IMR-90 (cell line): ENCODE results near the gene KCNJ10. TPM values are rescaled to one million over a fixed set of nuclear protein-coding genes. Genes with fewer than 3 reads are reported as not detected.

ENCODE experiments used
- ATAC-seq: fragments of 200-7000 bp; cut with Tn5 transposase; 2 replicates; pipeline ENCODE4 v1.9.1; 2020; ENCODE audit warnings: low read depth, mild to moderate bottlenecking, moderate library complexity
- BruUV-seq: library from RNA; stranded (reverse); fragments of 400-500 nt; replicated peaks from 2 replicates; lab custom pipeline; 2021; lab: Mats Ljungman, UMichigan
- CTCF ChIA-PET: fragments of 300-600 bp; formaldehyde crosslinking; extraction: SDS; loops from one replicate; lab custom pipeline; 2021; ENCODE audit warnings: antibody characterized with exemption; lab: Yijun Ruan, JAX
- POLR2A ChIA-PET: fragments of 300-600 bp; sonication (Branson Sonifier 250); formaldehyde crosslinking; loops from one replicate; lab custom pipeline; 2022; ENCODE audit warnings: antibody characterized with exemption; ENCODE audit not compliant: unreplicated experiment; lab: Charles Lee
- DNase-seq: peaks from one replicate; pipeline ENCODE4 v3.0.0; 2013
- H2AFZ ChIP-seq: replicated peaks from 2 replicates; pipeline ENCODE3; 2013; ENCODE audit warnings: low read length, mild to moderate bottlenecking; ENCODE audit not compliant: poor library complexity
- H2AK5ac ChIP-seq: 2 replicates; pipeline ENCODE4 v1.6.1; 2013; ENCODE audit warnings: low read depth, low read length, inconsistent platforms
- H2AK9ac ChIP-seq: replicated peaks from 2 replicates; pipeline ENCODE3; 2013; ENCODE audit warnings: mild to moderate bottlenecking, low read depth, low read length, moderate library complexity; ENCODE audit not compliant: poor library complexity
- H2BK120ac ChIP-seq: 2 replicates; pipeline ENCODE4 v1.6.1; 2013; ENCODE audit warnings: low read depth, low read length, inconsistent platforms
- H2BK15ac ChIP-seq: 3 replicates; pipeline ENCODE4 v1.6.1; 2013; ENCODE audit warnings: low read depth, low read length, inconsistent platforms
- H2BK20ac ChIP-seq: 2 replicates; pipeline ENCODE4 v1.6.1; 2013; ENCODE audit warnings: low read depth, mild to moderate bottlenecking, inconsistent platforms, low read length, moderate library complexity
- H2BK5ac ChIP-seq: 2 replicates; pipeline ENCODE4 v1.6.1; 2013; ENCODE audit warnings: mild to moderate bottlenecking, low read depth, low read length, inconsistent platforms; ENCODE audit not compliant: poor library complexity, severe bottlenecking
- H3K14ac ChIP-seq: replicated peaks from 2 replicates; pipeline ENCODE4 v1.6.1; 2013; ENCODE audit warnings: low read depth, low read length, inconsistent platforms
- H3K18ac ChIP-seq: 2 replicates; pipeline ENCODE4 v1.6.1; 2013; ENCODE audit warnings: low read depth, low read length, control low read depth
- H3K23ac ChIP-seq: 2 replicates; pipeline ENCODE4 v1.6.1; 2013; ENCODE audit warnings: low read depth, low read length, inconsistent platforms
- H3K27ac ChIP-seq: 2 replicates; pipeline ENCODE4 v1.5.1; 2013; ENCODE audit warnings: mild to moderate bottlenecking, control low read depth, low read length; ENCODE audit not compliant: insufficient read depth
- H3K27me3 ChIP-seq: 2 replicates; pipeline ENCODE4 v1.6.1; 2013; ENCODE audit warnings: low read length; ENCODE audit not compliant: control insufficient read depth, insufficient read depth
- H3K36me3 ChIP-seq: 2 replicates; pipeline ENCODE4 v1.6.1; 2013; ENCODE audit warnings: low read length, mixed read lengths; ENCODE audit not compliant: control insufficient read depth, insufficient read depth
- H3K4ac ChIP-seq: 2 replicates; pipeline ENCODE4 v1.6.1; 2013; ENCODE audit warnings: low read depth, low read length, inconsistent platforms
- H3K4me1 ChIP-seq: 2 replicates; pipeline ENCODE4 v1.6.1; 2013; ENCODE audit warnings: low read length, mixed read lengths; ENCODE audit not compliant: control insufficient read depth, insufficient read depth
- H3K4me2 ChIP-seq: 2 replicates; pipeline ENCODE4 v1.6.1; 2013; ENCODE audit warnings: low read depth, mild to moderate bottlenecking, control low read depth, low read length, moderate library complexity
- H3K4me3 ChIP-seq: 2 replicates; pipeline ENCODE4 v1.5.1; 2013; ENCODE audit warnings: low read depth, mild to moderate bottlenecking, control low read depth, low read length, moderate library complexity; ENCODE audit not compliant: insufficient read depth
- H3K56ac ChIP-seq: 2 replicates; pipeline ENCODE4 v1.6.1; 2013; ENCODE audit warnings: low read length, inconsistent platforms; ENCODE audit not compliant: insufficient read depth; ENCODE audit errors: extremely low read depth
- H3K79me1 ChIP-seq, 2 experiments: 2 replicates each; pipeline ENCODE4 v1.6.1; 2013; ENCODE audit warnings: low read length in 2 of 2, inconsistent platforms in 1 of 2, low read depth in 1 of 2
- H3K9ac ChIP-seq: 2 replicates; pipeline ENCODE4 v1.6.1; 2013; ENCODE audit warnings: low read depth, low read length, control low read depth
- H3K9me1 ChIP-seq: 2 replicates; pipeline ENCODE4 v1.6.1; 2013; ENCODE audit warnings: low read length, inconsistent platforms; ENCODE audit not compliant: insufficient read depth
- H3K9me3 ChIP-seq: 2 replicates; pipeline ENCODE4 v1.6.1; 2013; ENCODE audit warnings: low read length; ENCODE audit not compliant: control insufficient read depth, insufficient read depth
- H4K20me1 ChIP-seq: 2 replicates; pipeline ENCODE4 v1.6.1; 2013; ENCODE audit warnings: low read length, inconsistent platforms; ENCODE audit not compliant: insufficient read depth
- H4K5ac ChIP-seq: 2 replicates; pipeline ENCODE4 v1.6.1; 2013; ENCODE audit warnings: mild to moderate bottlenecking, low read depth, low read length, control low read depth
- H4K8ac ChIP-seq, 2 experiments: 2 replicates each; pipeline ENCODE4 v1.6.1; 2013; ENCODE audit warnings: low read depth in 2 of 2, low read length in 2 of 2, control low read depth in 1 of 2, inconsistent platforms in 1 of 2
- H4K91ac ChIP-seq: 2 replicates; pipeline ENCODE4 v1.6.1; 2013; ENCODE audit warnings: low read depth, low read length, inconsistent platforms; ENCODE audit not compliant: insufficient read depth
- BHLHE40 ChIP-seq: fragments of 150-350 bp; IDR thresholded peaks from 2 replicates; pipeline ENCODE4 v1.6.1; 2016; ENCODE audit warnings: mild to moderate bottlenecking, low read depth, low read length
- CEBPB ChIP-seq: IDR thresholded peaks from 2 replicates; pipeline ENCODE4 v1.6.1; 2012; ENCODE audit warnings: low read depth, low read length, improper control_type of control experiment
- MAFK ChIP-seq: IDR thresholded peaks from 2 replicates; pipeline ENCODE4 v1.6.1; 2012; ENCODE audit warnings: low read depth, low read length, improper control_type of control experiment
- MAZ ChIP-seq: IDR thresholded peaks from 2 replicates; pipeline ENCODE4 v1.6.1; 2012; ENCODE audit warnings: low read depth, mild to moderate bottlenecking, low read length, improper control_type of control experiment, moderate library complexity, borderline replicate concordance
- POLR2A ChIP-seq: IDR thresholded peaks from 2 replicates; pipeline ENCODE4 v1.6.1; 2012; ENCODE audit warnings: mild to moderate bottlenecking, low read depth, low read length
- RAD21 ChIP-seq: IDR thresholded peaks from 2 replicates; pipeline ENCODE4 v1.6.1; 2012; ENCODE audit warnings: low read length, improper control_type of control experiment
- SMC3 ChIP-seq: fragments of 150-350 bp; IDR thresholded peaks from 2 replicates; pipeline ENCODE4 v1.6.1; 2016; ENCODE audit warnings: low read depth, mild to moderate bottlenecking, antibody characterized with exemption, low read length, moderate library complexity
- WGBS, 2 experiments: methylation state at CpG; one replicate each; pipeline versions ENCODE4 v1.1.5 to v1.1.7; 2013; ENCODE audit warnings: missing lambda C conversion rate in 2 of 2; ENCODE audit not compliant: insufficient read length in 1 of 2; ENCODE audit errors: extremely low coverage in 2 of 2; 5-methylcytosine and 5-hydroxymethylcytosine counted together
- dilution Hi-C: fragments of 300-500 bp; cut with HindIII; formaldehyde crosslinking; loops from one replicate; pipeline ENCODE4 v1.14.3; 2018; ENCODE audit warnings: low sequenced_read_pairs; ENCODE audit not compliant: unreplicated experiment
- in situ Hi-C: fragments of 300-500 bp; cut with MboI; formaldehyde crosslinking; loops from 3 replicates; pipeline ENCODE4 v1.14.3; 2019; ENCODE audit warnings: low sequenced_read_pairs, inconsistent platforms, mixed read lengths
- intact Hi-C: fragments of 100-400 bp; cut with micrococcal nuclease; formaldehyde crosslinking; loops from 2 replicates; pipeline ENCODE4 v1.10.0; 2022
- polyA plus RNA-seq, 3 experiments: library from polyadenylated mRNA; depleted of rRNA; stranded (reverse); fragments of >200 nt; gene quantifications; 2 replicates each; pipeline ENCODE4 v1.2.3, GENCODE V29; 2012; ENCODE audit warnings: low replicate concordance in 1 of 3
- total RNA-seq: library from RNA; depleted of rRNA; stranded (reverse); fragments of >200 nt; gene quantifications from 2 replicates; pipeline ENCODE4 v1.2.3, GENCODE V29; 2012
- TF ChIP-seq, protein P1 (sequence below): conservative IDR thresholded peaks from 2 replicates; pipeline ENCODE4 v1.5.1; 2012; ENCODE audit warnings: mild to moderate bottlenecking, low read depth, low read length, improper control_type of control experiment
- TF ChIP-seq, protein P2 (sequence below): fragments of 150-350 bp; IDR thresholded peaks from 2 replicates; pipeline ENCODE4 v1.6.1; 2017; ENCODE audit warnings: mild to moderate bottlenecking, antibody characterized with exemption, low read length, low read depth

Gene KCNJ10
- total and polyA plus RNA-seq, 2 of the 4 experiments (the other 2 are of a cell fraction), result not detected

DNA sequence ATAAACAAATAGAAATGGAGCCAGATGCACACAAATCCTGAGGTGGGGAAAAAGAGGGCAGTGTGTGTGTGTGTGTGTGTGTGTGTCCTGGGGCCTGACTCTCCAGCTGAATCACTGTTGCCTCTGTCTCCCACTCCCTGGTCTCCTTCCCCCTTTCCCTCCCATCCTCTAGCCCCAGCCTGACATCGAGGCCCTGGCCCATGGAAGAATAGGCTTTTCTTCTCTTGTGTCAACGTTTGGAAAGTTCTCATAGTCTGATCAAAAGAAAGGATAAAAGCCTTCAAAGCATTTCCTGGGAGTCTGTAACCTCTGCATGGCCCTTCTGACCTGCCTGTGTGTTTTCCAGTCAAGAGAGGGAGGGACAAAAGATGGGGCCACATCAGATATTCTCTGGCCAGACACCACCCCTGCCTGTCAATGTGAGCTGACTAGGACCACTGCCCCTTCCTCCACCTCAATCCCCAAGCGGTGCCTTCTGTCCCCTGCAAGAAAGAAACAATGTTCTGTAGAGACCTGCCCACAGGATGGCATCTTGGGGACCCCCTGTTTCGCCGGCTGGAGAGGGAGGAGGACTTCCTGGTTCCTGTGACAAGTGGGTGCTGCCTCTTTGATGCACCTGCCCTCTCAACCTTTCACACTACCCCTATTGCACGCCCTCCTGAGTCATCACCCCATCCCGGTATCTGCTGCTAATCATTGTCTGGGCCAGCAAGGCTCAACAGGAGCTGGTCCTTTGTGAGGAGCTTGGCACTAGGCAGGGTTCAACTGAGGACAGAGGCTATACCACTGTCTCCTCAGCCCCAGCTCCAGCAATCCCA is 16.2 kb downstream of the KCNJ10 start:
- no CpG with 5 or more reads among the region's 7 CpGs for WGBS, 2 experiments
- no peak overlapping the region for H3K9ac ChIP-seq
- CTCF ChIA-PET, result no interaction called here

More for the DNA sequence above, 16.2 kb downstream of the KCNJ10 start:
- H3K27ac ChIP-seq, result no peak overlapping the region
- no peak overlapping the region for H3K18ac ChIP-seq
- H4K91ac ChIP-seq, result no peak overlapping the region
- H3K27me3 ChIP-seq, result peaks cover 63% of the 10 kb centered on the region
- H3K14ac ChIP-seq, result no peak overlapping the region
- no peak overlapping the region for H2AK9ac ChIP-seq
- no TSS peak for BruUV-seq
- no peaks in the 10 kb centered on the region for H3K4me1 ChIP-seq
- H3K56ac ChIP-seq, result no peak overlapping the region
- no peak for DNase-seq
- no peak for ATAC-seq
- TF ChIP-seq POLR2A (no peak), CEBPB (no peak), MAZ (no peak), BHLHE40 (no peak), SMC3 (no peak), MAFK (no peak), RAD21 (no peak)
- TF ChIP-seq, protein P1, sequence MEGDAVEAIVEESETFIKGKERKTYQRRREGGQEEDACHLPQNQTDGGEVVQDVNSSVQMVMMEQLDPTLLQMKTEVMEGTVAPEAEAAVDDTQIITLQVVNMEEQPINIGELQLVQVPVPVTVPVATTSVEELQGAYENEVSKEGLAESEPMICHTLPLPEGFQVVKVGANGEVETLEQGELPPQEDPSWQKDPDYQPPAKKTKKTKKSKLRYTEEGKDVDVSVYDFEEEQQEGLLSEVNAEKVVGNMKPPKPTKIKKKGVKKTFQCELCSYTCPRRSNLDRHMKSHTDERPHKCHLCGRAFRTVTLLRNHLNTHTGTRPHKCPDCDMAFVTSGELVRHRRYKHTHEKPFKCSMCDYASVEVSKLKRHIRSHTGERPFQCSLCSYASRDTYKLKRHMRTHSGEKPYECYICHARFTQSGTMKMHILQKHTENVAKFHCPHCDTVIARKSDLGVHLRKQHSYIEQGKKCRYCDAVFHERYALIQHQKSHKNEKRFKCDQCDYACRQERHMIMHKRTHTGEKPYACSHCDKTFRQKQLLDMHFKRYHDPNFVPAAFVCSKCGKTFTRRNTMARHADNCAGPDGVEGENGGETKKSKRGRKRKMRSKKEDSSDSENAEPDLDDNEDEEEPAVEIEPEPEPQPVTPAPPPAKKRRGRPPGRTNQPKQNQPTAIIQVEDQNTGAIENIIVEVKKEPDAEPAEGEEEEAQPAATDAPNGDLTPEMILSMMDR, result no peak
- TF ChIP-seq, protein P2, sequence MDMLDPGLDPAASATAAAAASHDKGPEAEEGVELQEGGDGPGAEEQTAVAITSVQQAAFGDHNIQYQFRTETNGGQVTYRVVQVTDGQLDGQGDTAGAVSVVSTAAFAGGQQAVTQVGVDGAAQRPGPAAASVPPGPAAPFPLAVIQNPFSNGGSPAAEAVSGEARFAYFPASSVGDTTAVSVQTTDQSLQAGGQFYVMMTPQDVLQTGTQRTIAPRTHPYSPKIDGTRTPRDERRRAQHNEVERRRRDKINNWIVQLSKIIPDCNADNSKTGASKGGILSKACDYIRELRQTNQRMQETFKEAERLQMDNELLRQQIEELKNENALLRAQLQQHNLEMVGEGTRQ, result no peak
- no peaks in the 10 kb centered on the region for H3K9me1 ChIP-seq
- no peak overlapping the region for H3K4me2 ChIP-seq
- dilution Hi-C loops, result no loop called here
- POLR2A ChIA-PET, result no interaction called here
- H3K36me3 ChIP-seq, result no peaks in the 10 kb centered on the region
- in situ Hi-C loops, result no loop called here
- H2AFZ ChIP-seq, result no peak overlapping the region
- H3K4me3 ChIP-seq, result no peak overlapping the region
- H3K23ac ChIP-seq, result no peak overlapping the region
- H3K79me1 ChIP-seq, result no peaks in the 10 kb centered on the region
- H2BK15ac ChIP-seq, result no peak overlapping the region
- H4K20me1 ChIP-seq, result no peaks in the 10 kb centered on the region
- H4K5ac ChIP-seq, result no peak overlapping the region
- H3K9me3 ChIP-seq, result no peaks in the 10 kb centered on the region
- no peak overlapping the region for H2BK120ac ChIP-seq
- no peak overlapping the region for H3K4ac ChIP-seq
- H4K8ac ChIP-seq, result no peak overlapping the region
- intact Hi-C loops, result no loop called here
- no peak overlapping the region for H2BK5ac ChIP-seq
- no peak overlapping the region for H2BK20ac ChIP-seq
- H2AK5ac ChIP-seq, result no peak overlapping the region
